K562 (cell line): ENCODE measurements around the gene DNAJC6. TPM values are rescaled to one million over a fixed set of nuclear protein-coding genes. Genes with fewer than 3 reads are reported as not detected.
A peak's percentile ranks its signal among the peaks of the same experiment; 100 is the strongest.

Source experiments
- ATAC-seq: fragments of 200-7000 bp; cut with Tn5 transposase; 3 replicates; pipeline ENCODE4 v1.9.1; 2020; ENCODE audit warnings: moderate library complexity
- BruUV-seq: library from RNA; stranded (reverse); fragments of 400-500 nt; replicated peaks from 2 replicates; lab custom pipeline; 2021; lab: Mats Ljungman, UMichigan
- CTCF ChIA-PET: fragments of 300-600 bp; formaldehyde crosslinking; extraction: SDS; loops from one replicate; lab custom pipeline; 2021; ENCODE audit warnings: low intra/inter-chr PET ratio; lab: Yijun Ruan, JAX
- POLR2A ChIA-PET: fragments of 300-600, 350-650 bp; sonication (Branson Sonifier 250); formaldehyde crosslinking; extraction: SDS; loops from one replicate; lab custom pipeline; 2021; ENCODE audit warnings: antibody characterized with exemption, inconsistent platforms; lab: Yijun Ruan, JAX
- DNase-seq, 4 experiments: peaks; one replicate each; pipeline versions ENCODE4 v3.0.0 to v3.0.0-alpha.2; 2011 to 2018; ENCODE audit warnings: low spot score in 3 of 4, mixed read lengths in 3 of 4; ENCODE audit errors: extremely low read depth in 1 of 4
- FAIRE-seq: peaks from 2 replicates; lab custom pipeline; 2011; peaks lifted over from hg19 to GRCh38; lab: Jason Lieb, UNC
- H2AFZ ChIP-seq: 2 replicates; pipeline ENCODE4 v1.6.0; 2011; ENCODE audit warnings: low read depth, low read length, control low read depth, inconsistent platforms
- H3K27ac ChIP-seq: fragments of 200-600 bp; 3 replicates; pipeline ENCODE4 v1.8.0; 2011; ENCODE audit warnings: low read depth, mild to moderate bottlenecking, control low read depth, inconsistent platforms, low read length, moderate library complexity, mixed read lengths; ENCODE audit errors: extremely low read depth
- H3K27me3 ChIP-seq, 2 experiments: fragments of 300-600 bp in 1 of 2; 2 replicates in 1 of 2; 3 replicates in 1 of 2; pipeline versions ENCODE4 v1.6.0 to v1.8.0; 2011; ENCODE audit warnings: inconsistent platforms in 2 of 2, low read length in 2 of 2, mild to moderate bottlenecking in 1 of 2, mixed read lengths in 1 of 2, moderate library complexity in 1 of 2; ENCODE audit not compliant: control insufficient read depth in 2 of 2, insufficient read depth in 2 of 2
- H3K36me3 ChIP-seq: fragments of 300-600 bp; 3 replicates; pipeline ENCODE4 v1.8.0; 2011; ENCODE audit warnings: mild to moderate bottlenecking, low read length, inconsistent platforms; ENCODE audit not compliant: control insufficient read depth, insufficient read depth
- H3K4me1 ChIP-seq, 2 experiments: fragments of 200-600 bp in 1 of 2; replicated peaks in 1 of 2; 2 replicates in 1 of 2; 3 replicates in 1 of 2; pipeline versions ENCODE4 v1.5.1 to v1.8.0; 2011; ENCODE audit warnings: inconsistent platforms in 2 of 2, low read length in 2 of 2, mild to moderate bottlenecking in 1 of 2, mixed read lengths in 1 of 2, moderate library complexity in 1 of 2; ENCODE audit not compliant: control insufficient read depth in 2 of 2, insufficient read depth in 2 of 2
- H3K4me2 ChIP-seq: 2 replicates; pipeline ENCODE4 v1.6.1; 2011; ENCODE audit warnings: low read length, control low read depth, inconsistent platforms, mixed read lengths; ENCODE audit not compliant: insufficient read depth
- H3K4me3 ChIP-seq: fragments of 200-600 bp; sonication (generic), shearing (Covaris generic); 2 replicates; pipeline ENCODE4 v1.5.1; 2016; ENCODE audit warnings: control low read depth, inconsistent platforms
- H3K79me2 ChIP-seq: fragments of 200-600 bp; 3 replicates; pipeline ENCODE4 v1.8.0; 2011; ENCODE audit warnings: low read length, inconsistent platforms; ENCODE audit not compliant: control insufficient read depth, insufficient read depth
- H3K9ac ChIP-seq, 2 experiments: 2 replicates each; pipeline versions ENCODE4 v1.6.0 to v1.6.1; 2011; ENCODE audit warnings: low read depth in 2 of 2, low read length in 2 of 2, control low read depth in 1 of 2, inconsistent platforms in 1 of 2, mild to moderate bottlenecking in 1 of 2, mixed read lengths in 1 of 2; ENCODE audit not compliant: insufficient read depth in 1 of 2
- H3K9me1 ChIP-seq: one replicate; pipeline ENCODE4 v1.6.0; 2011; ENCODE audit warnings: inconsistent platforms, mild to moderate bottlenecking, low read length, moderate library complexity; ENCODE audit not compliant: control insufficient read depth, insufficient read depth
- H3K9me3 ChIP-seq: replicated peaks from 2 replicates; pipeline ENCODE4 v1.5.1; 2011; ENCODE audit warnings: low read depth, low read length, inconsistent platforms; ENCODE audit not compliant: control insufficient read depth, insufficient read depth
- H4K20me1 ChIP-seq: replicated peaks from 2 replicates; pipeline ENCODE4 v1.6.1; 2011; ENCODE audit warnings: low read length, inconsistent platforms, mixed read lengths; ENCODE audit not compliant: control insufficient read depth, insufficient read depth
- ADNP ChIP-seq: fragments of 200-800 bp; sonication (Bioruptor generic); IDR thresholded peaks from 2 replicates; pipeline ENCODE4 v1.6.1; 2016; ENCODE audit warnings: missing genetic modification characterization, missing compliant biosample characterization
- CXXC5 ChIP-seq: fragments of 250-450 bp; sonication (Bioruptor Pico); IDR thresholded peaks from 2 replicates; pipeline ENCODE4 v1.8.0; 2022; ENCODE audit warnings: inconsistent platforms, mild to moderate bottlenecking, moderate library complexity
- EP400 ChIP-seq: fragments of 450-650 bp; IDR thresholded peaks from 2 replicates; pipeline ENCODE4 v1.6.1; 2017; ENCODE audit warnings: antibody characterized with exemption, mild to moderate bottlenecking, moderate library complexity
- HNRNPK ChIP-seq: fragments of 200-400 bp; formaldehyde crosslinking; IDR thresholded peaks from one replicate; pipeline ENCODE4 v1.6.1; 2018; ENCODE audit warnings: mild to moderate bottlenecking, low read depth, low read length; ENCODE audit not compliant: poor library complexity, severe bottlenecking
- IRF2 ChIP-seq: sonication (generic); formaldehyde crosslinking; IDR thresholded peaks from 2 replicates; pipeline ENCODE4 v1.8.1; 2022; ENCODE audit warnings: mild to moderate bottlenecking, missing genetic modification reagents
- ZNF316 ChIP-seq: fragments of 450-650 bp; IDR thresholded peaks from 2 replicates; pipeline ENCODE4 v1.6.1; 2016
- ZNF354B ChIP-seq: fragments of 250-450 bp; sonication (Bioruptor Pico); IDR thresholded peaks from 2 replicates; pipeline ENCODE4 v1.4.0; 2020
- ZNF644 ChIP-seq: fragments of 200-800 bp; sonication (Bioruptor generic); IDR thresholded peaks from 2 replicates; pipeline ENCODE4 v1.6.1; 2016; ENCODE audit warnings: low read depth, missing genetic modification characterization, missing compliant biosample characterization
- WGBS: fragments of 100-300 bp; shearing (Covaris generic); methylation state at CpG from one replicate; pipeline ENCODE4 v1.1.6; 2016; ENCODE audit warnings: low coverage, mixed read lengths; ENCODE audit not compliant: insufficient coverage; ENCODE audit errors: missing lambda C conversion rate; 5-methylcytosine and 5-hydroxymethylcytosine counted together
- in situ Hi-C: fragments of 300-500 bp; cut with MboI; formaldehyde crosslinking; loops from 4 replicates; pipeline ENCODE4 v1.15.0; 2018; ENCODE audit warnings: inconsistent platforms, mixed read lengths
- intact Hi-C: fragments of 100-400 bp; cut with micrococcal nuclease; formaldehyde crosslinking; loops from 2 replicates; pipeline ENCODE4 v1.14.2; 2022
- polyA plus RNA-seq, 8 experiments: library from polyadenylated mRNA; depleted of rRNA in 4 of 8; stranded (reverse) in 5 of 8; unstranded in 3 of 8; fragments of >200 nt; fragmentation: Nextera tagmentation in 2 of 8; fragmentation: Illumina TruSeq in 1 of 8; extraction: Ambion mirVana in 2 of 8; extraction: Trizol in 1 of 8; gene quantifications; 2 replicates each; pipeline versions ENCODE4 v1.2.1 to v1.2.3, GENCODE V29; 2011 to 2014; ENCODE audit warnings: inconsistent platforms in 1 of 8, missing spikeins in 1 of 8
- total RNA-seq, 7 experiments: library from RNA; depleted of rRNA in 6 of 7; stranded (reverse); fragments of >200 nt in 6 of 7; fragmentation: Illumina TruSeq in 2 of 7; extraction: Trizol in 2 of 7; gene quantifications; 2 replicates each; pipeline versions ENCODE4 v1.2.1 to v1.2.3, GENCODE V29; 2011 to 2021; ENCODE audit warnings: low replicate concordance in 1 of 7
- TF ChIP-seq, protein P1 (sequence below): sonication (generic); formaldehyde crosslinking; IDR thresholded peaks from 2 replicates; pipeline ENCODE4 v1.8.1; 2022; ENCODE audit warnings: missing genetic modification reagents
- TF ChIP-seq, protein P2 (sequence below): IDR thresholded peaks from 2 replicates; pipeline ENCODE4 v1.6.1; 2016; ENCODE audit warnings: missing genetic modification characterization, missing compliant biosample characterization
- TF ChIP-seq, protein P3 (sequence below), 2 experiments: fragments of 450-650 bp in 1 of 2; sonication (generic) in 1 of 2; formaldehyde crosslinking in 1 of 2; IDR thresholded peaks in 1 of 2; conservative IDR thresholded peaks in 1 of 2; 2 replicates each; pipeline versions ENCODE4 v1.6.1 to v1.8.1; 2016 to 2023; ENCODE audit warnings: mild to moderate bottlenecking in 2 of 2, moderate library complexity in 2 of 2, inconsistent platforms in 1 of 2, missing genetic modification reagents in 1 of 2
- TF ChIP-seq, protein P4 (sequence below): fragments of 450-650 bp; IDR thresholded peaks from 2 replicates; pipeline ENCODE4 v1.6.1; 2017; ENCODE audit warnings: antibody characterized with exemption, mild to moderate bottlenecking

Gene DNAJC6
- total and polyA plus RNA-seq, 9 of the 15 experiments (the other 6 are each of a cell fraction or from before 2014, with no cell fraction given): 6.7 to 78.7 (median 28.0) TPM

DNA sequence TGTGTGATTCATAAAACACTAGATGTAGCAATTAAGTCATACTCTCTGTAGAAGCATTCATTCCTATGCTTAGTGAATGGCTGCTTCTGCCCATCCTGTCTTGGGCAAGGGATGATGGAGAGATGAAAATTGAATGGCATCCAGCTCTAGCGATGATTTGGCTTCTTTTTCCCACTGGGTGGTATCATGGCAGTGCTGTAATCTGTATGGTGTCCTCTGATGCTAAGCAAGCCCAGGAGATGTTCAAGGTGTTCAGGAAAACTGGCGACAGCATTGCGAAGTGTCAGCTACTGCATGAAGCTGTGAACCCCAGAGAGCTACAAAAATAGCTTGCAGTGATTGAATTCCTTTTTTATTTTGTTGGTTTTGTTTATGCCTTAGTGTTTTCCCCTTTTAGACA is 62.2 kb downstream of the DNAJC6 start (continued):
- TF ChIP-seq, protein P1, sequence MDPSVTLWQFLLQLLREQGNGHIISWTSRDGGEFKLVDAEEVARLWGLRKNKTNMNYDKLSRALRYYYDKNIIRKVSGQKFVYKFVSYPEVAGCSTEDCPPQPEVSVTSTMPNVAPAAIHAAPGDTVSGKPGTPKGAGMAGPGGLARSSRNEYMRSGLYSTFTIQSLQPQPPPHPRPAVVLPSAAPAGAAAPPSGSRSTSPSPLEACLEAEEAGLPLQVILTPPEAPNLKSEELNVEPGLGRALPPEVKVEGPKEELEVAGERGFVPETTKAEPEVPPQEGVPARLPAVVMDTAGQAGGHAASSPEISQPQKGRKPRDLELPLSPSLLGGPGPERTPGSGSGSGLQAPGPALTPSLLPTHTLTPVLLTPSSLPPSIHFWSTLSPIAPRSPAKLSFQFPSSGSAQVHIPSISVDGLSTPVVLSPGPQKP (CRISPR knock-in tag): no peak
- TF ChIP-seq IRF2 (CRISPR knock-in tag): no peak
- no peak for TF ChIP-seq HNRNPK

- BruUV-seq: no TSS peak
- DNase-seq (peak in 2 of 4 experiments; percentile 12 to 21), ATAC-seq (peak; percentile 74), FAIRE-seq (peak; percentile 48)
- intact Hi-C loops: no loop called here
- Histone ChIP-seq H3K27ac (peak overlapping the region; percentile 63), H4K20me1 (no peaks in the 10 kb centered on the region), H3K9me1 (no peaks in the 10 kb centered on the region), H3K36me3 (peaks cover 50% of the 10 kb centered on the region), H3K4me1 (peaks cover 0 to 10% of the 10 kb centered on the region in 2 experiments; a peak in 2 of 5 replicates), H3K27me3 (no peaks in the 10 kb centered on the region), H3K79me2 (peaks cover 51% of the 10 kb centered on the region), H3K4me3 (no peak overlapping the region), H3K4me2 (no peak overlapping the region; the same call in 1 of the 2 replicates), H3K9me3 (no peaks in the 10 kb centered on the region), H3K9ac (no peak overlapping the region; a peak in 1 of 4 replicates), H2AFZ (0 out of 2 replicates have a peak overlapping the region, but pooled peaks have one; percentile 5)
- in situ Hi-C loops: no loop called here
- ChIA-PET CTCF (no interaction called here), POLR2A (interaction anchor here (0.7 to 2.0 kb wide), 4 partner anchors 13 to 211 kb away, joined by 3 to 7 read pairs (median 4); no protein-coding TSS in a partner anchor)
- WGBS: 7% methylated on average over 1 of the region's 1 CpG
- TF ChIP-seq ADNP (tag) (peak; percentile 36; the same call in 1 of the 2 replicates), CXXC5 (CRISPR knock-in tag) (no peak), ZNF644 (no peak), EP400 (0 out of 2 replicates have a peak, but pooled peaks have one; percentile 17), ZNF316 (peak; percentile 98), ZNF354B (no peak)
- TF ChIP-seq, protein P2, sequence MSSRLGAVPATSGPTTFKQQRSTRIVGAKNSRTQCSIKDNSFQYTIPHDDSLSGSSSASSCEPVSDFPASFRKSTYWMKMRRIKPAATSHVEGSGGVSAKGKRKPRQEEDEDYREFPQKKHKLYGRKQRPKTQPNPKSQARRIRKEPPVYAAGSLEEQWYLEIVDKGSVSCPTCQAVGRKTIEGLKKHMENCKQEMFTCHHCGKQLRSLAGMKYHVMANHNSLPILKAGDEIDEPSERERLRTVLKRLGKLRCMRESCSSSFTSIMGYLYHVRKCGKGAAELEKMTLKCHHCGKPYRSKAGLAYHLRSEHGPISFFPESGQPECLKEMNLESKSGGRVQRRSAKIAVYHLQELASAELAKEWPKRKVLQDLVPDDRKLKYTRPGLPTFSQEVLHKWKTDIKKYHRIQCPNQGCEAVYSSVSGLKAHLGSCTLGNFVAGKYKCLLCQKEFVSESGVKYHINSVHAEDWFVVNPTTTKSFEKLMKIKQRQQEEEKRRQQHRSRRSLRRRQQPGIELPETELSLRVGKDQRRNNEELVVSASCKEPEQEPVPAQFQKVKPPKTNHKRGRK (tag): no peak
- TF ChIP-seq, protein P3, sequence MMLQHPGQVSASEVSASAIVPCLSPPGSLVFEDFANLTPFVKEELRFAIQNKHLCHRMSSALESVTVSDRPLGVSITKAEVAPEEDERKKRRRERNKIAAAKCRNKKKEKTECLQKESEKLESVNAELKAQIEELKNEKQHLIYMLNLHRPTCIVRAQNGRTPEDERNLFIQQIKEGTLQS (IDR thresholded peaks at IDR 0.05): 0 out of 2 replicates have a peak, but pooled peaks have one; percentile 17
- TF ChIP-seq, protein P3 (CRISPR knock-in tag; conservative IDR thresholded peaks at IDR 0.05): no peak
- TF ChIP-seq, protein P4, sequence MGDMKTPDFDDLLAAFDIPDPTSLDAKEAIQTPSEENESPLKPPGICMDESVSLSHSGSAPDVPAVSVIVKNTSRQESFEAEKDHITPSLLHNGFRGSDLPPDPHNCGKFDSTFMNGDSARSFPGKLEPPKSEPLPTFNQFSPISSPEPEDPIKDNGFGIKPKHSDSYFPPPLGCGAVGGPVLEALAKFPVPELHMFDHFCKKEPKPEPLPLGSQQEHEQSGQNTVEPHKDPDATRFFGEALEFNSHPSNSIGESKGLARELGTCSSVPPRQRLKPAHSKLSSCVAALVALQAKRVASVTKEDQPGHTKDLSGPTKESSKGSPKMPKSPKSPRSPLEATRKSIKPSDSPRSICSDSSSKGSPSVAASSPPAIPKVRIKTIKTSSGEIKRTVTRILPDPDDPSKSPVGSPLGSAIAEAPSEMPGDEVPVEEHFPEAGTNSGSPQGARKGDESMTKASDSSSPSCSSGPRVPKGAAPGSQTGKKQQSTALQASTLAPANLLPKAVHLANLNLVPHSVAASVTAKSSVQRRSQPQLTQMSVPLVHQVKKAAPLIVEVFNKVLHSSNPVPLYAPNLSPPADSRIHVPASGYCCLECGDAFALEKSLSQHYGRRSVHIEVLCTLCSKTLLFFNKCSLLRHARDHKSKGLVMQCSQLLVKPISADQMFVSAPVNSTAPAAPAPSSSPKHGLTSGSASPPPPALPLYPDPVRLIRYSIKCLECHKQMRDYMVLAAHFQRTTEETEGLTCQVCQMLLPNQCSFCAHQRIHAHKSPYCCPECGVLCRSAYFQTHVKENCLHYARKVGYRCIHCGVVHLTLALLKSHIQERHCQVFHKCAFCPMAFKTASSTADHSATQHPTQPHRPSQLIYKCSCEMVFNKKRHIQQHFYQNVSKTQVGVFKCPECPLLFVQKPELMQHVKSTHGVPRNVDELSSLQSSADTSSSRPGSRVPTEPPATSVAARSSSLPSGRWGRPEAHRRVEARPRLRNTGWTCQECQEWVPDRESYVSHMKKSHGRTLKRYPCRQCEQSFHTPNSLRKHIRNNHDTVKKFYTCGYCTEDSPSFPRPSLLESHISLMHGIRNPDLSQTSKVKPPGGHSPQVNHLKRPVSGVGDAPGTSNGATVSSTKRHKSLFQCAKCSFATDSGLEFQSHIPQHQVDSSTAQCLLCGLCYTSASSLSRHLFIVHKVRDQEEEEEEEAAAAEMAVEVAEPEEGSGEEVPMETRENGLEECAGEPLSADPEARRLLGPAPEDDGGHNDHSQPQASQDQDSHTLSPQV: peak; percentile 69; the same call in 1 of the 2 replicates
Observed at GRCh38 chr1:65372557-65372956, 63.2 kb downstream of the DNAJC6 start.
